ENCODE data around the gene VIPR2. TPM values are rescaled to one million over a fixed set of nuclear protein-coding genes. Genes with fewer than 3 reads are reported as not detected.

The VIPR2 gene
- total RNA-seq, 1 donor from 2014 or later = not detected

- no peak overlapping the region for H3K4me3 Mint-ChIP-seq
- H3K27me3 Mint-ChIP-seq = no peaks in the 10 kb centered on the region
- no peak overlapping the region for H3K27ac Mint-ChIP-seq
- POLR2A ChIA-PET = no interaction called here
- DNase-seq (no peak), ATAC-seq (ENCODE audit: low read depth) (no peak)
- no peaks in the 10 kb centered on the region for H3K36me3 Mint-ChIP-seq (ENCODE audit: low read depth)
- H3K4me1 Mint-ChIP-seq = peaks cover 14% of the 10 kb centered on the region
- no peak for TF ChIP-seq CTCF (IDR thresholded peaks at IDR 0.05)
- intact Hi-C loops (cut with micrococcal nuclease) = no loop called here
- CTCF ChIA-PET = interaction anchor here (5.4 kb wide), 1 partner anchor 283 kb away, joined by 78 read pairs; no protein-coding TSS in a partner anchor
- H3K9me3 Mint-ChIP-seq = peaks cover 10% of the 10 kb centered on the region
These were observed 164.9 kb downstream of the VIPR2 start for GRCh38 chr7:158979635-158980351.

- no peak overlapping the region for H3K27ac Mint-ChIP-seq
- no peak for TF ChIP-seq CTCF (IDR thresholded peaks at IDR 0.05)
- CTCF ChIA-PET = interaction anchor here (5.4 kb wide), 1 partner anchor 283 kb away, joined by 78 read pairs; no protein-coding TSS in a partner anchor
- DNase-seq = no peak
- H3K4me3 Mint-ChIP-seq = no peak overlapping the region
- peaks cover 5% of the 10 kb centered on the region for H3K9me3 Mint-ChIP-seq
- ATAC-seq (ENCODE audit: low read depth) = no peak
- H3K4me1 Mint-ChIP-seq = peaks cover 14% of the 10 kb centered on the region
- intact Hi-C loops (cut with micrococcal nuclease) = no loop called here
- no peaks in the 10 kb centered on the region for H3K36me3 Mint-ChIP-seq (ENCODE audit: low read depth)
- H3K27me3 Mint-ChIP-seq = no peaks in the 10 kb centered on the region
- POLR2A ChIA-PET = no interaction called here
These were observed 165.6 kb downstream of the VIPR2 start for GRCh38 chr7:158979023-158979529.
